ENCODE measurements around the gene PDE6D. TPM values are rescaled to one million over a fixed set of nuclear protein-coding genes. Genes with fewer than 3 reads are reported as not detected.

Gene PDE6D
- total and polyA plus RNA-seq, 2 of the 4 experiments (the other 2 are of a cell fraction) = 13.8 to 24.7 TPM

GRCh38 chr2:231715499-231715837 is 65.6 kb downstream of the PDE6D start:
- CTCF ChIA-PET = interaction anchor here (0.5 to 4.4 kb wide), 7 partner anchors 16 to 348 kb away, joined by 3 to 57 read pairs (median 4); partner anchors contain the start of gene COPS7B
- intact Hi-C loops (cut with micrococcal nuclease) (loop anchor here (1.0 to 5.0 kb wide), 3 partner anchors 38 to 153 kb away; no protein-coding TSS in a partner anchor), dilution Hi-C loops (cut with HindIII; ENCODE audit: low sequenced_read_pairs, unreplicated experiment) (no loop called here)

More at GRCh38 chr2:231715499-231715837, 65.6 kb downstream of the PDE6D start:
- Histone ChIP-seq H3K4me2 (ENCODE audit: low read depth, low read length) (no peak overlapping the region), H2AFZ (replicated peaks; ENCODE audit: low read length, poor library complexity) (peak overlapping the region; percentile 91), H3K9me3 (ENCODE audit: control insufficient read depth, insufficient read depth, low read length) (no peaks in the 10 kb centered on the region), H2AK5ac (ENCODE audit: low read depth, low read length) (peak overlapping the region; percentile 92), H2AK9ac (replicated peaks; ENCODE audit: low read depth, low read length, poor library complexity) (peak overlapping the region; percentile 96), H2BK120ac (ENCODE audit: low read depth, low read length) (peak overlapping the region; percentile 85; the same call in 1 of the 2 replicates), H3K18ac (ENCODE audit: low read depth, low read length) (no peak overlapping the region), H3K14ac (replicated peaks; ENCODE audit: low read depth, low read length) (peak overlapping the region; percentile 86), H4K91ac (ENCODE audit: insufficient read depth, low read depth, low read length) (peak overlapping the region; percentile 16; the same call in 1 of the 2 replicates), H4K5ac (ENCODE audit: low read depth, low read length) (no peak overlapping the region), H3K4me1 (ENCODE audit: control insufficient read depth, insufficient read depth, low read length) (peaks cover 26% of the 10 kb centered on the region), H3K9ac (ENCODE audit: low read depth, low read length) (no peak overlapping the region), H2BK15ac (ENCODE audit: low read depth, low read length) (peak overlapping the region; percentile 67; the same call in 1 of the 3 replicates), H2BK20ac (ENCODE audit: low read depth, low read length) (peak overlapping the region; percentile 54; the same call in 1 of the 2 replicates), H3K36me3 (ENCODE audit: control insufficient read depth, insufficient read depth, low read length) (peaks cover 18% of the 10 kb centered on the region), H3K9me1 (ENCODE audit: insufficient read depth, low read length) (peaks cover 12% of the 10 kb centered on the region), H2BK5ac (ENCODE audit: low read depth, low read length, poor library complexity, severe bottlenecking) (peak overlapping the region; percentile 19), H3K27ac (ENCODE audit: insufficient read depth, low read length) (peak overlapping the region; percentile 0; the same call in 1 of the 2 replicates), H4K20me1 (ENCODE audit: insufficient read depth, low read length) (peaks cover 44% of the 10 kb centered on the region), H3K27me3 (ENCODE audit: control insufficient read depth, insufficient read depth, low read length) (no peaks in the 10 kb centered on the region), H3K4ac (ENCODE audit: low read depth, low read length) (peak overlapping the region; percentile 92), H3K4me3 (ENCODE audit: insufficient read depth, low read depth, low read length) (no peak overlapping the region), H4K8ac (ENCODE audit: low read depth in 2 of 2, low read length in 2 of 2) (peak overlapping the region in 1 of 2 experiments; percentile 64; a peak in 3 of 4 replicates), H3K56ac (ENCODE audit: extremely low read depth, insufficient read depth, low read length) (no peak overlapping the region), H3K79me1 (ENCODE audit: low read depth in 1 of 2, low read length in 2 of 2) (peaks cover 0 to 33% of the 10 kb centered on the region in 2 experiments; a peak in 2 of 4 replicates), H3K23ac (ENCODE audit: low read depth, low read length) (peak overlapping the region; percentile 41; the same call in 1 of the 2 replicates)
- WGBS, 2 experiments (ENCODE audit: extremely low coverage in 2 of 2, insufficient read length in 1 of 2) = 56% methylated on average over 1 of the region's 5 CpGs; no CpG with 5 or more reads in 1 of the 2 experiments
- TF ChIP-seq USF2 (IDR thresholded peaks at IDR 0.05; ENCODE audit: low read depth, low read length) = no peak
- no peak for TF ChIP-seq NFE2L2 (IDR thresholded peaks at IDR 0.05; ENCODE audit: low read depth, low read length)
- no peak for TF ChIP-seq FOS (IDR thresholded peaks at IDR 0.05; ENCODE audit: low read depth, low read length)
- no peak for TF ChIP-seq CHD1 (IDR thresholded peaks at IDR 0.05; ENCODE audit: low read depth, low read length)
- no peak for TF ChIP-seq BHLHE40 (IDR thresholded peaks at IDR 0.05; ENCODE audit: low read depth, low read length)
- TF ChIP-seq, protein P1, sequence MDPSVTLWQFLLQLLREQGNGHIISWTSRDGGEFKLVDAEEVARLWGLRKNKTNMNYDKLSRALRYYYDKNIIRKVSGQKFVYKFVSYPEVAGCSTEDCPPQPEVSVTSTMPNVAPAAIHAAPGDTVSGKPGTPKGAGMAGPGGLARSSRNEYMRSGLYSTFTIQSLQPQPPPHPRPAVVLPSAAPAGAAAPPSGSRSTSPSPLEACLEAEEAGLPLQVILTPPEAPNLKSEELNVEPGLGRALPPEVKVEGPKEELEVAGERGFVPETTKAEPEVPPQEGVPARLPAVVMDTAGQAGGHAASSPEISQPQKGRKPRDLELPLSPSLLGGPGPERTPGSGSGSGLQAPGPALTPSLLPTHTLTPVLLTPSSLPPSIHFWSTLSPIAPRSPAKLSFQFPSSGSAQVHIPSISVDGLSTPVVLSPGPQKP (IDR thresholded peaks at IDR 0.05; ENCODE audit: borderline replicate concordance, low read depth, low read length) = no peak
- no peak for TF ChIP-seq RAD21 (IDR thresholded peaks at IDR 0.05; ENCODE audit: low read length)
- no peak for TF ChIP-seq RFX5 (IDR thresholded peaks at IDR 0.05; ENCODE audit: low read depth, low read length)
- TF ChIP-seq MAZ (IDR thresholded peaks at IDR 0.05; ENCODE audit: borderline replicate concordance, low read depth, low read length) = no peak
- TF ChIP-seq POLR2A (IDR thresholded peaks at IDR 0.05; ENCODE audit: low read depth, low read length) = no peak
- no peak for TF ChIP-seq SMC3 (IDR thresholded peaks at IDR 0.05; ENCODE audit: low read depth, low read length)
- TF ChIP-seq CEBPB (IDR thresholded peaks at IDR 0.05; ENCODE audit: low read depth, low read length) = no peak
- no peak for TF ChIP-seq MXI1 (IDR thresholded peaks at IDR 0.05; ENCODE audit: borderline replicate concordance, low read depth, low read length)
- TF ChIP-seq MAFK (IDR thresholded peaks at IDR 0.05; ENCODE audit: low read depth, low read length) = no peak
- TF ChIP-seq, protein P2, sequence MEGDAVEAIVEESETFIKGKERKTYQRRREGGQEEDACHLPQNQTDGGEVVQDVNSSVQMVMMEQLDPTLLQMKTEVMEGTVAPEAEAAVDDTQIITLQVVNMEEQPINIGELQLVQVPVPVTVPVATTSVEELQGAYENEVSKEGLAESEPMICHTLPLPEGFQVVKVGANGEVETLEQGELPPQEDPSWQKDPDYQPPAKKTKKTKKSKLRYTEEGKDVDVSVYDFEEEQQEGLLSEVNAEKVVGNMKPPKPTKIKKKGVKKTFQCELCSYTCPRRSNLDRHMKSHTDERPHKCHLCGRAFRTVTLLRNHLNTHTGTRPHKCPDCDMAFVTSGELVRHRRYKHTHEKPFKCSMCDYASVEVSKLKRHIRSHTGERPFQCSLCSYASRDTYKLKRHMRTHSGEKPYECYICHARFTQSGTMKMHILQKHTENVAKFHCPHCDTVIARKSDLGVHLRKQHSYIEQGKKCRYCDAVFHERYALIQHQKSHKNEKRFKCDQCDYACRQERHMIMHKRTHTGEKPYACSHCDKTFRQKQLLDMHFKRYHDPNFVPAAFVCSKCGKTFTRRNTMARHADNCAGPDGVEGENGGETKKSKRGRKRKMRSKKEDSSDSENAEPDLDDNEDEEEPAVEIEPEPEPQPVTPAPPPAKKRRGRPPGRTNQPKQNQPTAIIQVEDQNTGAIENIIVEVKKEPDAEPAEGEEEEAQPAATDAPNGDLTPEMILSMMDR (conservative IDR thresholded peaks at IDR 0.05; ENCODE audit: low read depth, low read length) = no peak
- no peak for TF ChIP-seq RCOR1 (IDR thresholded peaks at IDR 0.05; ENCODE audit: insufficient replicate concordance, low read length)
- ATAC-seq (ENCODE audit: low read depth) (no peak), DNase-seq (no peak)
- BruUV-seq (replicated peaks) = no TSS peak
- POLR2A ChIA-PET (ENCODE audit: unreplicated experiment) = no interaction called here
- in situ Hi-C loops (cut with MboI; ENCODE audit: low sequenced_read_pairs) = no loop called here

Measured in IMR-90 (cell line).